Uterus (tissue), 2 donors: ENCODE measurements around the gene ARGLU1.

Source experiments
- CTCF ChIP-seq, 4 experiments: fragments of 200-600 bp in 2 of 4; fragments of 450-650 bp in 2 of 4; sonication (generic) in 2 of 4; IDR thresholded peaks; one replicate each; pipeline ENCODE4 v1.5.1; 2016 to 2019; ENCODE audit warnings: antibody characterized with exemption in 4 of 4, mild to moderate bottlenecking in 2 of 4, moderate library complexity in 1 of 4
- POLR2A ChIP-seq, 2 donors: fragments of 450-650 bp; IDR thresholded peaks; one replicate each; pipeline ENCODE4 v1.6.1; 2016; ENCODE audit warnings: antibody characterized with exemption in 2 of 2, mild to moderate bottlenecking in 1 of 2, moderate library complexity in 1 of 2

- TF ChIP-seq CTCF (IDR thresholded peaks at IDR 0.05) (no peak), POLR2A (IDR thresholded peaks at IDR 0.05) (no peak)
These were observed 48.8 kb upstream of the ARGLU1 start for GRCh38 chr13:106616729-106617128.
